Measurements from ENCODE around the gene INHA.

DNA sequence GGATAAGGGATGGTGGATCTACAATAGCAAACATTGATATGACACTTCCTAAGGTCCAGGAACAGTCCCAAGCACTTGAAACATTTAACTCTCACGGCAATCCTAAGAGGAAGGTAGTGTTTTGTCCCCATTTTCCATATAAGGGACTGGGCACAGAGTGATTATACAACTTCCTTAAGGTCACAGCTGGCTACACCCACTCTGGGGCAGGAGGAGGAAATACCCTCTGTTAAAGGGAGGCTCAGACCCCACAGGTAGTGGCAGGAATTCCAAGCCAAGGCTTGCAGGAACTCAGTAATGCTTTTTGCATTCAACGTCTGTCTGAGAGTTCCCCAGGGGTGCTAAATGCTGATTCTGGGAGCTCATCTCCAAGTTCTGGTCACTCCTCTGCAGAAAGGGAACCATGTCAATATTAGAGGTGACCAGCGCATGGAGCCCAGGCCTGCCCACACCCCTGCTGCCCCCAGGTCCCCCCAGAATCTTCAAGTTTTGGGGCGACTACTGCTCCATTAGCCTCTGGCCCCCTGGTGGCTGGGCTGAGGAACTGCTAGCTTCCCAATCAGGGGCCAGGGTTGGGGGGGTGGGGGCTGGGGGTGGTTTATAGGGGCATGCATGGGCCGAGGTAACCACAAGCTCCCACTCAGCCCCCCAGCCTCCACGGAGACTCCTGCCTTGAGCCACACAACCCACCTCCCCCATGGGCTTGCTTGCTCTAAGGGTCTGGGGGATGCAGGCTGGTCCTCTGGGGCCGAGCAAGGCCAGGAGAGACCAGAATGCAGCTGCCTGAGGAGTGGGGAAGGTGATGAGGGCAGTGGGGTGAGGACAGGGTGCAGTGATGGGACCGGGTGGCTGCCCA, 11.8 kb upstream of the INHA start:
- TF ChIP-seq POLR2A (IDR thresholded peaks at IDR 0.05; ENCODE audit: low read length) = no peak
- no peak for TF ChIP-seq GATA1 (IDR thresholded peaks at IDR 0.05; ENCODE audit: low read depth, low read length)
